Measurements from ENCODE around the gene TTC39C. TPM values are rescaled to one million over a fixed set of nuclear protein-coding genes. Genes with fewer than 3 reads are reported as not detected.

TTC39C gene
- total and polyA plus RNA-seq, 2 of the 8 experiments (the other 6 are each of a cell fraction or from before 2014, with no cell fraction given), result 8.1 to 79.1 TPM

GRCh38 chr18:24083550-24083949, 69.0 kb downstream of the TTC39C start:
- Histone ChIP-seq H3K79me1 (ENCODE audit: low read depth, low read length) (no peaks in the 10 kb centered on the region; the same call in 1 of the 2 replicates), H4K8ac (ENCODE audit: extremely low read depth, insufficient read depth, low read length) (no peak overlapping the region), H3K9me3 (ENCODE audit: insufficient read depth in 2 of 2, low read depth in 1 of 2, low read length in 1 of 2) (no peaks in the 10 kb centered on the region), H2BK5ac (ENCODE audit: low read depth, low read length) (no peak overlapping the region), H3K9ac (replicated peaks in 1 of 4; ENCODE audit: extremely low read depth in 1 of 4, low read depth in 3 of 4, low read length in 3 of 4) (no peak overlapping the region), H2BK12ac (ENCODE audit: low read depth, low read length) (no peak overlapping the region), H4K91ac (replicated peaks; ENCODE audit: insufficient read length, low read length) (no peak overlapping the region), H3K36me3 (ENCODE audit: control insufficient read depth in 2 of 4, insufficient read depth in 4 of 4, low read length in 3 of 4) (peaks cover 0 to 14% (median under 1%) of the 10 kb centered on the region in 4 experiments; a peak in 4 of 8 replicates), H3K18ac (ENCODE audit: extremely low read depth, low read length) (no peak overlapping the region), H2AFZ (ENCODE audit: low read length) (no peak overlapping the region), H3K4ac (replicated peaks; ENCODE audit: insufficient read length, low read depth, low read length) (no peak overlapping the region), H2BK15ac (ENCODE audit: low read length) (no peak overlapping the region), H3K4me2 (ENCODE audit: insufficient read depth in 1 of 2, low read depth in 2 of 2, low read length in 2 of 2) (no peak overlapping the region), H3K4me3 (ENCODE audit: extremely low read depth in 1 of 4, insufficient read depth in 2 of 4, low read depth in 3 of 4, low read length in 4 of 4) (no peak overlapping the region), H3K4me1 (replicated peaks in 1 of 4; ENCODE audit: control insufficient read depth in 3 of 4, insufficient read depth in 4 of 4, low read length in 3 of 4) (no peaks in the 10 kb centered on the region; a peak in 1 of 7 replicates), H3K56ac (replicated peaks; ENCODE audit: insufficient read length, low read depth, low read length) (no peak overlapping the region), H3K27ac (ENCODE audit: low read depth, low read length) (no peak overlapping the region), H3K23ac (ENCODE audit: insufficient read length) (no peak overlapping the region), H3K79me2 (ENCODE audit: control insufficient read depth in 1 of 2, insufficient read depth in 2 of 2, low read length in 2 of 2) (no peaks in the 10 kb centered on the region), H3K23me2 (ENCODE audit: low read depth, low read length) (no peaks in the 10 kb centered on the region), H3K14ac (ENCODE audit: insufficient read length) (no peak overlapping the region), H2BK120ac (replicated peaks; ENCODE audit: low read depth, low read length) (no peak overlapping the region), H2AK5ac (ENCODE audit: low read depth, low read length) (no peak overlapping the region), H4K5ac (ENCODE audit: insufficient read length, low read depth, low read length) (no peak overlapping the region), H2BK20ac (ENCODE audit: low read length) (no peak overlapping the region), H4K20me1 (replicated peaks in 1 of 2; ENCODE audit: control insufficient read depth in 1 of 2, insufficient read depth in 2 of 2, low read length in 2 of 2) (peaks cover 0 to 4% of the 10 kb centered on the region in 2 experiments), H3K27me3 (replicated peaks in 1 of 4; ENCODE audit: control insufficient read depth in 3 of 4, extremely low read depth in 1 of 4, insufficient read depth in 3 of 4, low read length in 3 of 4) (no peaks in the 10 kb centered on the region)
- ChIA-PET CTCF (ENCODE audit: partially characterized antibody) (no interaction called here), POLR2A (ENCODE audit: partially characterized antibody) (no interaction called here)
- DNase-seq (ENCODE audit: low read depth in 1 of 2, low spot score in 2 of 2) (no peak), FAIRE-seq (no peak)
- WGBS, 2 experiments (ENCODE audit: extremely low coverage in 1 of 2, insufficient coverage in 1 of 2, insufficient read length in 1 of 2, insufficient replicate concordance in 2 of 2, low coverage in 1 of 2, low lambda C conversion rate in 2 of 2, missing lambda C conversion rate in 1 of 2), result 94% methylated on average over 3 of the region's 3 CpGs; no CpG with 5 or more reads in 1 of the 2 experiments
- no peak for TF ChIP-seq RNF2 (IDR thresholded peaks at IDR 0.05; ENCODE audit: borderline replicate concordance, low read depth, low read length, missing control alignments, poor library complexity, severe bottlenecking)
- TF ChIP-seq POLR2AphosphoS5 (IDR thresholded peaks at IDR 0.05; ENCODE audit: low read depth, low read length), result no peak
- TF ChIP-seq KDM1A (IDR thresholded peaks at IDR 0.05; ENCODE audit: borderline replicate concordance, low read length), result no peak
- no peak for TF ChIP-seq KDM4A (IDR thresholded peaks at IDR 0.05; ENCODE audit: low read depth, low read length, severe bottlenecking)
- TF ChIP-seq MAFK (IDR thresholded peaks at IDR 0.05; ENCODE audit: low read depth, low read length), result no peak
- TF ChIP-seq SAP30 (IDR thresholded peaks at IDR 0.05; ENCODE audit: insufficient read depth, insufficient replicate concordance, low read length), result no peak

Measured in H1 (cell line).